Panc1 (cell line): ENCODE data around the gene GGT5. TPM values are rescaled to one million over a fixed set of nuclear protein-coding genes. Genes with fewer than 3 reads are reported as not detected.
"Not testable (repeated sequence)": the region's sequence is repeated elsewhere in the genome, so short reads cannot be mapped to it uniquely, and the experiment has no call there.

Source experiments
- ATAC-seq: fragments of 200-7000 bp; cut with Tn5 transposase; 2 replicates; pipeline ENCODE4 v1.9.1; 2020; ENCODE audit warnings: mild to moderate bottlenecking, moderate library complexity
- BruUV-seq: library from RNA; stranded (reverse); fragments of 400-500 nt; replicated peaks from 2 replicates; lab custom pipeline; 2021; lab: Mats Ljungman, UMichigan
- CTCF ChIA-PET: fragments of 300-600 bp; sonication (Branson Sonifier 250); formaldehyde crosslinking; loops from one replicate; lab custom pipeline; 2022; ENCODE audit warnings: antibody characterized with exemption; lab: Charles Lee
- POLR2A ChIA-PET: fragments of 300-600 bp; sonication (Branson Sonifier 250); formaldehyde crosslinking; loops from one replicate; lab custom pipeline; 2022; ENCODE audit warnings: antibody characterized with exemption; lab: Charles Lee
- DNase-seq: peaks from one replicate; pipeline ENCODE4 v3.0.0-alpha.2; 2010; ENCODE audit warnings: low read depth, low spot score
- H3K27ac ChIP-seq: 2 replicates; pipeline ENCODE4 v1.5.1; 2011; ENCODE audit warnings: mild to moderate bottlenecking, low read length, inconsistent platforms
- H3K27me3 ChIP-seq: fragments of 200-500 bp; sonication (Bioruptor generic); 2 replicates; pipeline ENCODE4 v1.6.0; 2014; ENCODE audit warnings: low read length, inconsistent platforms; ENCODE audit not compliant: control insufficient read depth, insufficient read depth
- H3K36me3 ChIP-seq: fragments of 200-500 bp; sonication (Bioruptor generic); 2 replicates; pipeline ENCODE4 v1.5.1; 2014; ENCODE audit warnings: inconsistent platforms, mild to moderate bottlenecking, low read length, moderate library complexity; ENCODE audit not compliant: control insufficient read depth, insufficient read depth
- H3K4me1 ChIP-seq: 2 replicates; pipeline ENCODE4 v1.5.1; 2011; ENCODE audit warnings: inconsistent platforms, mild to moderate bottlenecking, low read length, moderate library complexity; ENCODE audit not compliant: control insufficient read depth, insufficient read depth
- H3K4me3 ChIP-seq, 2 experiments: 2 replicates each; pipeline ENCODE4 v1.5.1; 2011 to 2012; ENCODE audit warnings: low read depth in 2 of 2, low read length in 2 of 2, mild to moderate bottlenecking in 2 of 2, inconsistent platforms in 1 of 2, moderate library complexity in 1 of 2
- H3K9me3 ChIP-seq: fragments of 200-500 bp; sonication (Bioruptor generic); 2 replicates; pipeline ENCODE4 v1.5.1; 2014; ENCODE audit warnings: low read depth, mild to moderate bottlenecking, inconsistent platforms, low read length, moderate library complexity; ENCODE audit not compliant: control insufficient read depth, insufficient read depth
- POLR2AphosphoS5 ChIP-seq: IDR thresholded peaks from 2 replicates; pipeline ENCODE4 v1.6.1; 2012; ENCODE audit warnings: mild to moderate bottlenecking, low read depth, low read length, moderate library complexity
- SIN3A ChIP-seq: IDR thresholded peaks from 2 replicates; pipeline ENCODE4 v1.6.1; 2012; ENCODE audit warnings: low read depth, mild to moderate bottlenecking, low read length, moderate library complexity, borderline replicate concordance; ENCODE audit not compliant: insufficient read depth
- TCF7L2 ChIP-seq: IDR thresholded peaks from 2 replicates; pipeline ENCODE4 v1.6.1; 2011; ENCODE audit warnings: mild to moderate bottlenecking, low read depth, low read length, inconsistent platforms
- in situ Hi-C: cut with HindIII; loops from 2 replicates; pipeline ENCODE4 v1.10.0; 2016; ENCODE audit warnings: low sequenced_read_pairs, low pct_unique_long_range_greater_than_20kb
- intact Hi-C: fragments of 100-400 bp; cut with micrococcal nuclease; formaldehyde crosslinking; loops from one replicate; pipeline ENCODE4 v1.10.0; 2022; ENCODE audit not compliant: unreplicated experiment
- total RNA-seq: library from RNA; stranded (reverse); gene quantifications from one replicate; pipeline ENCODE4 v1.2.1, GENCODE V29; 2021; ENCODE audit not compliant: unreplicated experiment
- TF ChIP-seq, protein P1 (sequence below): fragments of 450-650 bp; IDR thresholded peaks from 2 replicates; pipeline ENCODE4 v1.5.1; 2017; ENCODE audit warnings: mild to moderate bottlenecking
- TF ChIP-seq, protein P2 (sequence below), 2 experiments: IDR thresholded peaks; 2 replicates each; pipeline ENCODE4 v1.6.1; 2011 to 2012; ENCODE audit warnings: low read depth in 2 of 2, control low read depth in 1 of 2, low read length in 1 of 2, mild to moderate bottlenecking in 1 of 2, moderate library complexity in 1 of 2; ENCODE audit not compliant: insufficient read depth in 1 of 2

GGT5 gene
- total RNA-seq, 1 experiment from 2014 or later, result 3.6 TPM

DNA sequence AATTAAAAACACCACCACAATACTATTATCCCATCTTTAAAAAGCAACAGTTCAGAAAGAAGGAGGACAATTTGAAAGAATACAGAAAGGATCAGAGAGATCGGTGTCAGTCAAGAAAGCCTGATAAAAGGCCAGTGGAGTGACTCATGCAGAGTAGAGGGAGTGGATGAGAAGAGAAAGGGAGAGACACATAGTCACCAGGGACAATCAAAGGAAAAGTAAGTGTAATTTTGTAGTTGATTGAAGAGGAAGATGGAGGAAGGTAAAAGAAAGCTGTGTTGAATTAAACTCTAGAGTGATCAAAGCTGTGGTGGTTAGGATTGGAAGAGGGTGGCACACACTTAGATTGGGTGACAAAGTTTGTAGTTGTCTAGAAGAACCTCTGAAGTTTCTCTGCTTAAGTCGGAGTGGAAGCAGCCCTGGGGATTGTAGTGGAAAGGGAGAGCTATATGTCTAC is 39.9 kb upstream of the GGT5 start:
- BruUV-seq, result no TSS peak
- TF ChIP-seq, protein P1, sequence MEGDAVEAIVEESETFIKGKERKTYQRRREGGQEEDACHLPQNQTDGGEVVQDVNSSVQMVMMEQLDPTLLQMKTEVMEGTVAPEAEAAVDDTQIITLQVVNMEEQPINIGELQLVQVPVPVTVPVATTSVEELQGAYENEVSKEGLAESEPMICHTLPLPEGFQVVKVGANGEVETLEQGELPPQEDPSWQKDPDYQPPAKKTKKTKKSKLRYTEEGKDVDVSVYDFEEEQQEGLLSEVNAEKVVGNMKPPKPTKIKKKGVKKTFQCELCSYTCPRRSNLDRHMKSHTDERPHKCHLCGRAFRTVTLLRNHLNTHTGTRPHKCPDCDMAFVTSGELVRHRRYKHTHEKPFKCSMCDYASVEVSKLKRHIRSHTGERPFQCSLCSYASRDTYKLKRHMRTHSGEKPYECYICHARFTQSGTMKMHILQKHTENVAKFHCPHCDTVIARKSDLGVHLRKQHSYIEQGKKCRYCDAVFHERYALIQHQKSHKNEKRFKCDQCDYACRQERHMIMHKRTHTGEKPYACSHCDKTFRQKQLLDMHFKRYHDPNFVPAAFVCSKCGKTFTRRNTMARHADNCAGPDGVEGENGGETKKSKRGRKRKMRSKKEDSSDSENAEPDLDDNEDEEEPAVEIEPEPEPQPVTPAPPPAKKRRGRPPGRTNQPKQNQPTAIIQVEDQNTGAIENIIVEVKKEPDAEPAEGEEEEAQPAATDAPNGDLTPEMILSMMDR, result no peak
- no peak for TF ChIP-seq POLR2AphosphoS5
- Histone ChIP-seq H3K27ac (no peak overlapping the region), H3K9me3 (no peaks in the 10 kb centered on the region), H3K36me3 (no peaks in the 10 kb centered on the region), H3K4me3 (no peak overlapping the region), H3K27me3 (no peaks in the 10 kb centered on the region), H3K4me1 (peaks cover 14% of the 10 kb centered on the region)
- in situ Hi-C loops, result no loop called here
- ChIA-PET POLR2A (no interaction called here), CTCF (no interaction called here)
- intact Hi-C loops, result no loop called here
- no peak for ATAC-seq
- no peak for DNase-seq

DNA sequence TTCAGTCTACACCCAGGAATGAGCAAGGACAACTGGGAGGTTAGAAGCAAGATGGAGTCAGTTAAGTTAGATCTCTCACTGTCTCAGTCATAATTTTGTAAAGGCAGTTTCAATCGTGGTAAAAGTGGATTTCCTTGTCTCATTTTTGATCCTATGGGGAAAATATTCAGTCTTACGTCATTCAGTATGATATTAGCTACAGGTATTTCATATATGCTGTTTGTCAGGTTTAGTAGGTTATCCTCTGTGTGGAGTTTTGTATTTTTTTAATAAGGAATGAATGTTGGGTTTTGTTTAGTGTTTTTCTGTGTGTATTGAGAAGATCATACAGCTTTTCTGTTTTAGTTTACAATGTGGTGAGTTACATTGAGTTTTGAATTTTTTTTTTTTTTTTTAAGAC is 37.5 kb upstream of the GGT5 start:
- H3K36me3 ChIP-seq, result no peaks in the 10 kb centered on the region
- DNase-seq (no peak), ATAC-seq (no peak)
- H3K4me3 ChIP-seq, result no peak overlapping the region
- no peak for TF ChIP-seq SIN3A
- TF ChIP-seq TCF7L2, result no peak
- TF ChIP-seq POLR2AphosphoS5, result no peak
- TF ChIP-seq, protein P1, result no peak
- TF ChIP-seq, protein P2, sequence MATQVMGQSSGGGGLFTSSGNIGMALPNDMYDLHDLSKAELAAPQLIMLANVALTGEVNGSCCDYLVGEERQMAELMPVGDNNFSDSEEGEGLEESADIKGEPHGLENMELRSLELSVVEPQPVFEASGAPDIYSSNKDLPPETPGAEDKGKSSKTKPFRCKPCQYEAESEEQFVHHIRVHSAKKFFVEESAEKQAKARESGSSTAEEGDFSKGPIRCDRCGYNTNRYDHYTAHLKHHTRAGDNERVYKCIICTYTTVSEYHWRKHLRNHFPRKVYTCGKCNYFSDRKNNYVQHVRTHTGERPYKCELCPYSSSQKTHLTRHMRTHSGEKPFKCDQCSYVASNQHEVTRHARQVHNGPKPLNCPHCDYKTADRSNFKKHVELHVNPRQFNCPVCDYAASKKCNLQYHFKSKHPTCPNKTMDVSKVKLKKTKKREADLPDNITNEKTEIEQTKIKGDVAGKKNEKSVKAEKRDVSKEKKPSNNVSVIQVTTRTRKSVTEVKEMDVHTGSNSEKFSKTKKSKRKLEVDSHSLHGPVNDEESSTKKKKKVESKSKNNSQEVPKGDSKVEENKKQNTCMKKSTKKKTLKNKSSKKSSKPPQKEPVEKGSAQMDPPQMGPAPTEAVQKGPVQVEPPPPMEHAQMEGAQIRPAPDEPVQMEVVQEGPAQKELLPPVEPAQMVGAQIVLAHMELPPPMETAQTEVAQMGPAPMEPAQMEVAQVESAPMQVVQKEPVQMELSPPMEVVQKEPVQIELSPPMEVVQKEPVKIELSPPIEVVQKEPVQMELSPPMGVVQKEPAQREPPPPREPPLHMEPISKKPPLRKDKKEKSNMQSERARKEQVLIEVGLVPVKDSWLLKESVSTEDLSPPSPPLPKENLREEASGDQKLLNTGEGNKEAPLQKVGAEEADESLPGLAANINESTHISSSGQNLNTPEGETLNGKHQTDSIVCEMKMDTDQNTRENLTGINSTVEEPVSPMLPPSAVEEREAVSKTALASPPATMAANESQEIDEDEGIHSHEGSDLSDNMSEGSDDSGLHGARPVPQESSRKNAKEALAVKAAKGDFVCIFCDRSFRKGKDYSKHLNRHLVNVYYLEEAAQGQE (IDR thresholded peaks at IDR 0.05; ENCODE audit: insufficient read depth in 1 of 2, low read depth in 2 of 2, low read length in 1 of 2), result no peak
- BruUV-seq, result no TSS peak
- intact Hi-C loops, result no loop called here
- H3K9me3 ChIP-seq, result no peaks in the 10 kb centered on the region
- no peak overlapping the region for H3K27ac ChIP-seq
- no peaks in the 10 kb centered on the region for H3K27me3 ChIP-seq
- CTCF ChIA-PET, result no interaction called here
- in situ Hi-C loops, result no loop called here
- H3K4me1 ChIP-seq, result peaks cover 4% of the 10 kb centered on the region; the same call in 1 of the 2 replicates
- POLR2A ChIA-PET, result interaction anchor here (0.8 kb wide), 1 partner anchor 171 kb away, joined by 6 read pairs; no protein-coding TSS in a partner anchor

DNA sequence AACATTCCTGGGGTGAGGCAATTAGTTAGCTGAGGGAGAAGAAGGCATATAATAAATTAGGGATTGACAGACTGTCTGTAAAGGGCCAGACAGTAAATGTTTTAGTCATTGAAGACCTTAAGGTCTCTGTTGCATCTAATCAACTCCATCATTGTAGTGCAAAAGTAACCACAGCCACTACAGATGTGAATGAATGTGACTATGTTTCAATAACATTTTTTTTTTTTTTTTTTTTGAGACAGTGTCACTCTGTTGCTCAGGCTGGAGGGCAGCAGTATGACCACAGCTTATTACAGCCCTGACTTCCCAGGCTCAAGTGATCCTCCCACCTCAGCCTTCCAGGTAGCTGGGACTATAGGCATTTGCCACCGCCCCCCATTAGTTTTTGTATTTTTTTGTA is 35.5 kb upstream of the GGT5 start:
- H3K27me3 ChIP-seq, H3K36me3 ChIP-seq, POLR2A ChIA-PET, H3K4me3 ChIP-seq, H3K4me1 ChIP-seq, intact Hi-C loops, H3K27ac ChIP-seq, H3K9me3 ChIP-seq, ATAC-seq, BruUV-seq, CTCF ChIA-PET, DNase-seq, in situ Hi-C loops: not testable (repeated sequence)
